ENCODE measurements around the gene GCGR. TPM values are rescaled to one million over a fixed set of nuclear protein-coding genes. Genes with fewer than 3 reads are reported as not detected.

Gene GCGR
- total RNA-seq, 2 donors from 2014 or later = not detected

GRCh38 chr17:81824595-81824994, 20.6 kb downstream of the GCGR start:
- Histone ChIP-seq H3K4me3 (no peak overlapping the region), H3K27me3 (no peaks in the 10 kb centered on the region), H3K9me3 (no peaks in the 10 kb centered on the region), H3K36me3 (no peaks in the 10 kb centered on the region), H3K4me1 (peaks cover 0 to 23% of the 10 kb centered on the region in 2 donors), H3K27ac (no peak overlapping the region)
- no peak for TF ChIP-seq CTCF (IDR thresholded peaks at IDR 0.05)
- no peak for DNase-seq (ENCODE audit: low spot score)

DNA sequence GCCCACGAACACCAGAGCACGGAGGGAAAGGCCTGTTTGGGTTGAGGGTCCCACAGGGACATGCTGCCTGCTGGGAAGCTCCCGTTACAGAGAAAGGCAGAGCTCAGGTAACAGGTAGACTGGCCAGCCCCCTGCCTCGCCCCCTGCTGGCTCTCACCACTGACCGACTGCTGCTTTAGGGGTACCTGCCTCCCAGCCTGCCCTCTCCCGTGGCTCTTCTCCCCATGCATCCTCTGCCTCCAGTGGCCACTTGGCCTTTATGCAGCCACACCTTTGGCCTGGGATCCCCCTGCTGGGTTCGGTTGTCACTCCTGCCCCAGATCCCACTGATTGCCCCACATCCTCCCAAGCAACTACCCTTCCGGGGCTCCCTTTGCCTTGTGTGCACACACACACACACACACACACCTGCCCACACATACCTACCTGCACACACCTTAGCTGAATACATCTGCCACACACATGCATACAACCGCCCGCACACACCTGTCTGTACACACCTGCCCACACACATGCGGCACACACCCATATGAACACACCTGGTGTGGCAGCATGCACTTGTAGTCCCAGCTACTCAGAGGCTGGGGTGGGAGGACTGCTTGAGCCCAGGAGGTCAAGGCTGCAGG, 22.0 kb downstream of the GCGR start:
- H3K36me3 ChIP-seq = no peaks in the 10 kb centered on the region
- TF ChIP-seq CTCF (IDR thresholded peaks at IDR 0.05) = no peak
- no peak overlapping the region for H3K4me3 ChIP-seq
- no peak for DNase-seq (ENCODE audit: low spot score)
- no peaks in the 10 kb centered on the region for H3K27me3 ChIP-seq
- H3K27ac ChIP-seq = no peak overlapping the region
- H3K9me3 ChIP-seq = no peaks in the 10 kb centered on the region
- peaks cover 0 to 23% of the 10 kb centered on the region in 2 donors for H3K4me1 ChIP-seq

DNA sequence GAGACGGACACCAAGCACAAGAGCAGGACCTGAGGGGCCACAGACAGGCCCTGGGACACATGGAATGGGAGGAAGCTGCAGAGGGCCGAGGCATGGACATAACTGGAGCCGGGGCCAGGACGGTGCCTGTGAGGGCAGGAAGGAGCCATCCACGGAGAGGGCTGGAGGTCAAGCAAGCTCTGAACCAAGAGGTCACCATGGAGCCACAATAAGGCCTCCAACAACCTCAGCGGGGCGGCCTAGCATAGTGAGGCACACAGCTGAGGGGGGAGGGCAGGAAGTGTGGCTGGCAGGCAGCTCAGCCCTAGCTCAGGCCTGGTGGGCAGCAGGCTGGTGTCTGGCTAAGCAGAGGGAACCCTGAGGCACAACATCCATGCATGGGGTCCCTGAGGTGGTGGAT, 24.7 kb downstream of the GCGR start:
- H3K27ac ChIP-seq = no peak overlapping the region
- no peaks in the 10 kb centered on the region for H3K27me3 ChIP-seq
- TF ChIP-seq CTCF (IDR thresholded peaks at IDR 0.05) = no peak
- H3K36me3 ChIP-seq = no peaks in the 10 kb centered on the region
- no peak overlapping the region for H3K4me3 ChIP-seq
- no peaks in the 10 kb centered on the region for H3K9me3 ChIP-seq
- no peak for DNase-seq (ENCODE audit: low spot score)
- H3K4me1 ChIP-seq = peaks cover 0 to 17% of the 10 kb centered on the region in 2 donors

GRCh38 chr17:81829858-81830257, 25.9 kb downstream of the GCGR start:
- H3K4me3 ChIP-seq = no peak overlapping the region
- no peak for DNase-seq (ENCODE audit: low spot score)
- peaks cover 0 to 25% of the 10 kb centered on the region in 2 donors for H3K4me1 ChIP-seq
- H3K9me3 ChIP-seq = no peaks in the 10 kb centered on the region
- no peak overlapping the region for H3K27ac ChIP-seq
- no peaks in the 10 kb centered on the region for H3K36me3 ChIP-seq
- H3K27me3 ChIP-seq = no peaks in the 10 kb centered on the region
- TF ChIP-seq CTCF (IDR thresholded peaks at IDR 0.05) = no peak

- Histone ChIP-seq H3K36me3 (no peaks in the 10 kb centered on the region), H3K27me3 (no peaks in the 10 kb centered on the region), H3K27ac (peak overlapping the region; percentile 91), H3K9me3 (no peaks in the 10 kb centered on the region), H3K4me1 (peaks cover 0 to 25% of the 10 kb centered on the region in 2 donors), H3K4me3 (no peak overlapping the region)
- DNase-seq (ENCODE audit: low spot score) = no peak
- TF ChIP-seq CTCF (IDR thresholded peaks at IDR 0.05) = no peak
These were observed 27.6 kb downstream of the GCGR start for GRCh38 chr17:81831563-81831956.
